H1 (cell line): ENCODE data around the gene C5AR2. TPM values are rescaled to one million over a fixed set of nuclear protein-coding genes. Genes with fewer than 3 reads are reported as not detected.

Experiments used
- ATF2 ChIP-seq: IDR thresholded peaks from 2 replicates; pipeline ENCODE4 v1.6.1; 2012; ENCODE audit warnings: low read length, inconsistent platforms
- CBX5 ChIP-seq: fragments of 300-800, 300-1000 bp; sonication (generic); IDR thresholded peaks from 2 replicates; pipeline ENCODE4 v1.7.1; 2016; ENCODE audit warnings: antibody characterized with exemption, low read length, low read depth
- CBX8 ChIP-seq: fragments of 300-800, 300-1000 bp; sonication (generic); IDR thresholded peaks from 2 replicates; pipeline ENCODE4 v1.7.1; 2016; ENCODE audit warnings: low read depth, low read length, borderline replicate concordance
- E2F6 ChIP-seq: IDR thresholded peaks from 2 replicates; pipeline ENCODE4 v1.6.1; 2012; ENCODE audit warnings: inconsistent platforms
- GABPA ChIP-seq: IDR thresholded peaks from 2 replicates; pipeline ENCODE4 v1.6.1; 2011; ENCODE audit warnings: mild to moderate bottlenecking, low read length, moderate library complexity, borderline replicate concordance; ENCODE audit not compliant: insufficient read depth
- HDAC2 ChIP-seq, 2 experiments: fragments of 300-600 bp in 1 of 2; sonication (generic) in 1 of 2; IDR thresholded peaks; 2 replicates each; pipeline ENCODE4 v1.6.1; 2011 to 2012; ENCODE audit warnings: low read depth in 2 of 2, low read length in 2 of 2, mild to moderate bottlenecking in 2 of 2, moderate library complexity in 2 of 2, borderline replicate concordance in 1 of 2, inconsistent platforms in 1 of 2
- KDM5A ChIP-seq: fragments of 200-600 bp; IDR thresholded peaks from 2 replicates; pipeline ENCODE4 v1.7.1; 2012; ENCODE audit warnings: mild to moderate bottlenecking, low read length, inconsistent platforms, mixed read lengths
- MAX ChIP-seq: IDR thresholded peaks from 2 replicates; pipeline ENCODE4 v1.6.1; 2012; ENCODE audit warnings: inconsistent platforms
- NANOG ChIP-seq: IDR thresholded peaks from 2 replicates; pipeline ENCODE4 v1.6.1; 2011; ENCODE audit warnings: low read length, low read depth, mild to moderate bottlenecking, inconsistent platforms; ENCODE audit not compliant: insufficient read depth, poor library complexity, severe bottlenecking
- POU5F1 ChIP-seq: IDR thresholded peaks from 2 replicates; pipeline ENCODE4 v1.6.1; 2011; ENCODE audit warnings: low read depth, mild to moderate bottlenecking, low read length, moderate library complexity
- RNF2 ChIP-seq: fragments of 200-900, 300-1000 bp; sonication (generic); IDR thresholded peaks from 2 replicates; pipeline ENCODE4 v1.7.1; 2016; ENCODE audit warnings: borderline replicate concordance, low read depth, mild to moderate bottlenecking, antibody characterized with exemption, low read length; ENCODE audit not compliant: poor library complexity, severe bottlenecking; ENCODE audit errors: missing control alignments
- RXRA ChIP-seq: IDR thresholded peaks from 2 replicates; pipeline ENCODE4 v1.6.1; 2011; ENCODE audit warnings: low read depth, mild to moderate bottlenecking, low read length, moderate library complexity; ENCODE audit not compliant: insufficient read depth
- SAP30 ChIP-seq: fragments of 300-600 bp; sonication (generic); IDR thresholded peaks from 2 replicates; pipeline ENCODE4 v1.7.1; 2012; ENCODE audit warnings: low read length, moderate library complexity, mild to moderate bottlenecking, inconsistent platforms; ENCODE audit not compliant: insufficient read depth, insufficient replicate concordance
- SIN3A ChIP-seq, 2 experiments: IDR thresholded peaks in 1 of 2; conservative IDR thresholded peaks in 1 of 2; 2 replicates each; pipeline ENCODE4 v1.6.1; 2011 to 2012; ENCODE audit warnings: low read length in 2 of 2, improper control_type of control experiment in 1 of 2, low read depth in 1 of 2, mild to moderate bottlenecking in 1 of 2
- SP2 ChIP-seq: IDR thresholded peaks from 2 replicates; pipeline ENCODE4 v1.6.1; 2012; ENCODE audit warnings: mild to moderate bottlenecking, low read length, inconsistent platforms
- SRF ChIP-seq: IDR thresholded peaks from 2 replicates; pipeline ENCODE4 v1.6.1; 2011; ENCODE audit warnings: mild to moderate bottlenecking, low read depth, low read length, moderate library complexity
- YY1 ChIP-seq: IDR thresholded peaks from 2 replicates; pipeline ENCODE4 v1.6.1; 2011; ENCODE audit warnings: low read depth, mild to moderate bottlenecking, low read length
- ZNF274 ChIP-seq: IDR thresholded peaks from 2 replicates; pipeline ENCODE4 v1.7.0; 2012; ENCODE audit warnings: low read length, borderline replicate concordance; ENCODE audit errors: extremely low read depth
- polyA plus RNA-seq, 7 experiments: library from polyadenylated mRNA; depleted of rRNA in 3 of 7; stranded (reverse) in 5 of 7; unstranded in 2 of 7; fragments of >200 nt in 5 of 7; fragments of 200-250 nt in 2 of 7; gene quantifications; 1 replicate in 5 of 7; 2 replicates in 1 of 7; 4 replicates in 1 of 7; pipeline versions ENCODE4 v1.2.1 to v1.2.3, GENCODE V29; 2011 to 2013; ENCODE audit warnings: missing spikeins in 2 of 7, mixed read lengths in 2 of 7
- total RNA-seq: library from RNA; stranded (reverse); fragmentation: NEBNext Ultra II Directional; extraction: Animal tissue kit (Norgen Biotek cat#: 25700); gene quantifications from 2 replicates; pipeline ENCODE4 v1.2.1, GENCODE V29; 2021

Gene C5AR2
- total and polyA plus RNA-seq, 2 of the 8 experiments (the other 6 are each of a cell fraction or from before 2014, with no cell fraction given), result 0.08 to 0.15 TPM

GRCh38 chr19:47348819-47349795, 17.1 kb downstream of the C5AR2 start, which contains the start of gene DHX34 (continued):
- no peak for TF ChIP-seq CBX5
- peak; percentile 78 for TF ChIP-seq E2F6
- TF ChIP-seq SP2, result no peak
- no peak for TF ChIP-seq RXRA
- TF ChIP-seq ATF2, result no peak
- no peak for TF ChIP-seq NANOG
- TF ChIP-seq POU5F1, result no peak
- no peak for TF ChIP-seq CBX8
- TF ChIP-seq HDAC2 (IDR thresholded peaks at IDR 0.05; ENCODE audit: borderline replicate concordance in 1 of 2, low read depth in 2 of 2, low read length in 2 of 2), result no peak
- peak in 1 of 2 experiments; percentile 90; a peak in 2 of 4 replicates for TF ChIP-seq SIN3A (conservative IDR thresholded peaks at IDR 0.05 in 1 of 2, IDR thresholded peaks at IDR 0.05 in 1 of 2; ENCODE audit: low read depth in 1 of 2, low read length in 2 of 2)
- no peak for TF ChIP-seq SRF
- TF ChIP-seq ZNF274, result no peak
- TF ChIP-seq MAX, result peak; percentile 91
- no peak for TF ChIP-seq RNF2
- peak; percentile 55; the same call in 1 of the 2 replicates for TF ChIP-seq GABPA
- TF ChIP-seq YY1, result no peak; the same call in 1 of the 2 replicates
- peak; percentile 34 for TF ChIP-seq SAP30
- no peak for TF ChIP-seq KDM5A
